ENCODE data around the gene AATF. TPM values are rescaled to one million over a fixed set of nuclear protein-coding genes. Genes with fewer than 3 reads are reported as not detected.

AATF gene
- polyA plus RNA-seq, 1 donor from 2014 or later, result 12.7 TPM

DNA sequence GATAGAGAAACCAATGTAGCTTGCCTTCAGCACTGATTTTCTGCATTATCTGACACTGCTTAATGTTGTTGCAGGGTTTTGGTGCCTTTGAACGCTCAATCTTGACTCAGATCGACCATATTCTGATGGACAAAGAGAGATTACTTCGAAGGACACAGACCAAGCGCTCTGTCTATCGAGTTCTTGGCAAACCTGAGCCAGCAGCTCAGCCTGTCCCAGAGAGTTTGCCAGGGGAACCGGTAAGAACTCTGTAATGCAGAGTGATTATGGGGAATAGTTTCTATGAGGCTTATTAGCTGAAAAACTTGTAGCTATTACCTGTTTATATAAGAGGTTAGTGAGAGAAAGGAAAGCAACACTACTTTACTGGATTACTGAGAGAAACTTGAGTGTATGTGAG lies 40.4 kb downstream of the AATF start (continued):
- TF ChIP-seq, protein P1, sequence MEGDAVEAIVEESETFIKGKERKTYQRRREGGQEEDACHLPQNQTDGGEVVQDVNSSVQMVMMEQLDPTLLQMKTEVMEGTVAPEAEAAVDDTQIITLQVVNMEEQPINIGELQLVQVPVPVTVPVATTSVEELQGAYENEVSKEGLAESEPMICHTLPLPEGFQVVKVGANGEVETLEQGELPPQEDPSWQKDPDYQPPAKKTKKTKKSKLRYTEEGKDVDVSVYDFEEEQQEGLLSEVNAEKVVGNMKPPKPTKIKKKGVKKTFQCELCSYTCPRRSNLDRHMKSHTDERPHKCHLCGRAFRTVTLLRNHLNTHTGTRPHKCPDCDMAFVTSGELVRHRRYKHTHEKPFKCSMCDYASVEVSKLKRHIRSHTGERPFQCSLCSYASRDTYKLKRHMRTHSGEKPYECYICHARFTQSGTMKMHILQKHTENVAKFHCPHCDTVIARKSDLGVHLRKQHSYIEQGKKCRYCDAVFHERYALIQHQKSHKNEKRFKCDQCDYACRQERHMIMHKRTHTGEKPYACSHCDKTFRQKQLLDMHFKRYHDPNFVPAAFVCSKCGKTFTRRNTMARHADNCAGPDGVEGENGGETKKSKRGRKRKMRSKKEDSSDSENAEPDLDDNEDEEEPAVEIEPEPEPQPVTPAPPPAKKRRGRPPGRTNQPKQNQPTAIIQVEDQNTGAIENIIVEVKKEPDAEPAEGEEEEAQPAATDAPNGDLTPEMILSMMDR (IDR thresholded peaks at IDR 0.05; ENCODE audit: poor library complexity, severe bottlenecking), result no peak

- H3K9me2 ChIP-seq (ENCODE audit: insufficient read depth, low read length), result no peaks in the 10 kb centered on the region
- no peaks in the 10 kb centered on the region for H3K79me2 ChIP-seq (replicated peaks; ENCODE audit: insufficient read depth, low read length)
- H2AFZ ChIP-seq (ENCODE audit: low read depth, low read length), result no peak overlapping the region
- peaks cover 13% of the 10 kb centered on the region for H3K36me3 ChIP-seq (ENCODE audit: insufficient read depth, low read length)
- H3K9me3 ChIP-seq (ENCODE audit: low read length), result no peaks in the 10 kb centered on the region
- H4K20me1 ChIP-seq (ENCODE audit: insufficient read depth), result no peaks in the 10 kb centered on the region
- H3K9ac ChIP-seq (ENCODE audit: low read length), result no peak overlapping the region
- H3F3A ChIP-seq (ENCODE audit: insufficient read depth, low read length, poor library complexity, severe bottlenecking), result no peaks in the 10 kb centered on the region
- H3K27ac ChIP-seq (ENCODE audit: low read length), result no peak overlapping the region
- H3K4me3 ChIP-seq (ENCODE audit: low read length), result no peak overlapping the region
- TF ChIP-seq MXI1 (conservative IDR thresholded peaks at IDR 0.05; ENCODE audit: poor library complexity, severe bottlenecking) (no peak), RAD21 (conservative IDR thresholded peaks at IDR 0.05) (no peak), TAF1 (IDR thresholded peaks at IDR 0.05; ENCODE audit: low read depth) (no peak), POLR2AphosphoS5 (IDR thresholded peaks at IDR 0.05) (no peak), EP300 (conservative IDR thresholded peaks at IDR 0.05; ENCODE audit: poor library complexity, severe bottlenecking) (no peak), SMC3 (conservative IDR thresholded peaks at IDR 0.05; ENCODE audit: poor library complexity) (no peak), EZH2 (IDR thresholded peaks at IDR 0.05; ENCODE audit: borderline replicate concordance, insufficient read depth, low read length, poor library complexity, severe bottlenecking) (no peak)
- TF ChIP-seq, protein P2, sequence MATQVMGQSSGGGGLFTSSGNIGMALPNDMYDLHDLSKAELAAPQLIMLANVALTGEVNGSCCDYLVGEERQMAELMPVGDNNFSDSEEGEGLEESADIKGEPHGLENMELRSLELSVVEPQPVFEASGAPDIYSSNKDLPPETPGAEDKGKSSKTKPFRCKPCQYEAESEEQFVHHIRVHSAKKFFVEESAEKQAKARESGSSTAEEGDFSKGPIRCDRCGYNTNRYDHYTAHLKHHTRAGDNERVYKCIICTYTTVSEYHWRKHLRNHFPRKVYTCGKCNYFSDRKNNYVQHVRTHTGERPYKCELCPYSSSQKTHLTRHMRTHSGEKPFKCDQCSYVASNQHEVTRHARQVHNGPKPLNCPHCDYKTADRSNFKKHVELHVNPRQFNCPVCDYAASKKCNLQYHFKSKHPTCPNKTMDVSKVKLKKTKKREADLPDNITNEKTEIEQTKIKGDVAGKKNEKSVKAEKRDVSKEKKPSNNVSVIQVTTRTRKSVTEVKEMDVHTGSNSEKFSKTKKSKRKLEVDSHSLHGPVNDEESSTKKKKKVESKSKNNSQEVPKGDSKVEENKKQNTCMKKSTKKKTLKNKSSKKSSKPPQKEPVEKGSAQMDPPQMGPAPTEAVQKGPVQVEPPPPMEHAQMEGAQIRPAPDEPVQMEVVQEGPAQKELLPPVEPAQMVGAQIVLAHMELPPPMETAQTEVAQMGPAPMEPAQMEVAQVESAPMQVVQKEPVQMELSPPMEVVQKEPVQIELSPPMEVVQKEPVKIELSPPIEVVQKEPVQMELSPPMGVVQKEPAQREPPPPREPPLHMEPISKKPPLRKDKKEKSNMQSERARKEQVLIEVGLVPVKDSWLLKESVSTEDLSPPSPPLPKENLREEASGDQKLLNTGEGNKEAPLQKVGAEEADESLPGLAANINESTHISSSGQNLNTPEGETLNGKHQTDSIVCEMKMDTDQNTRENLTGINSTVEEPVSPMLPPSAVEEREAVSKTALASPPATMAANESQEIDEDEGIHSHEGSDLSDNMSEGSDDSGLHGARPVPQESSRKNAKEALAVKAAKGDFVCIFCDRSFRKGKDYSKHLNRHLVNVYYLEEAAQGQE (IDR thresholded peaks at IDR 0.05; ENCODE audit: borderline replicate concordance), result no peak
- TF ChIP-seq, protein P1 (IDR thresholded peaks at IDR 0.05; ENCODE audit: poor library complexity, severe bottlenecking), result no peak
- no peak overlapping the region for H3K4me2 ChIP-seq (ENCODE audit: low read length)
- H3K27me3 ChIP-seq (ENCODE audit: insufficient read depth, low read depth, low read length), result no peaks in the 10 kb centered on the region
Observed at GRCh38 chr17:36992701-36993100, 43.9 kb downstream of the AATF start.

- Histone ChIP-seq H3K79me2 (replicated peaks; ENCODE audit: insufficient read depth, low read length) (no peaks in the 10 kb centered on the region), H3F3A (ENCODE audit: insufficient read depth, low read length, poor library complexity, severe bottlenecking) (no peaks in the 10 kb centered on the region), H3K27ac (ENCODE audit: low read length) (no peak overlapping the region), H2AFZ (ENCODE audit: low read depth, low read length) (no peak overlapping the region), H3K27me3 (ENCODE audit: insufficient read depth, low read depth, low read length) (no peaks in the 10 kb centered on the region), H3K9me2 (ENCODE audit: insufficient read depth, low read length) (no peaks in the 10 kb centered on the region), H3K36me3 (ENCODE audit: insufficient read depth, low read length) (peaks cover 13% of the 10 kb centered on the region), H3K4me3 (ENCODE audit: low read length) (no peak overlapping the region), H3K9me3 (ENCODE audit: low read length) (no peaks in the 10 kb centered on the region), H4K20me1 (ENCODE audit: insufficient read depth) (no peaks in the 10 kb centered on the region), H3K4me2 (ENCODE audit: low read length) (no peak overlapping the region), H3K9ac (ENCODE audit: low read length) (no peak overlapping the region)
- TF ChIP-seq SMC3 (conservative IDR thresholded peaks at IDR 0.05; ENCODE audit: poor library complexity) (no peak), TAF1 (IDR thresholded peaks at IDR 0.05; ENCODE audit: low read depth) (no peak), RAD21 (conservative IDR thresholded peaks at IDR 0.05) (no peak), MXI1 (conservative IDR thresholded peaks at IDR 0.05; ENCODE audit: poor library complexity, severe bottlenecking) (no peak), EP300 (conservative IDR thresholded peaks at IDR 0.05; ENCODE audit: poor library complexity, severe bottlenecking) (no peak), POLR2AphosphoS5 (IDR thresholded peaks at IDR 0.05) (no peak), EZH2 (IDR thresholded peaks at IDR 0.05; ENCODE audit: borderline replicate concordance, insufficient read depth, low read length, poor library complexity, severe bottlenecking) (no peak)
- TF ChIP-seq, protein P1 (IDR thresholded peaks at IDR 0.05; ENCODE audit: poor library complexity, severe bottlenecking), result no peak
- TF ChIP-seq, protein P2 (IDR thresholded peaks at IDR 0.05; ENCODE audit: borderline replicate concordance), result no peak
Observed at GRCh38 chr17:36993227-36993626, 44.5 kb downstream of the AATF start.
